HG02571 (cell line): Measurements from ENCODE around the gene NSD1.

Source experiments
- ATAC-seq: cut with Tn5 transposase; IDR thresholded peaks from one replicate; pipeline ENCODE4 v1.9.1; 2021; ENCODE audit warnings: mild to moderate bottlenecking, moderate library complexity; ENCODE audit not compliant: unreplicated experiment

NSD1 gene

DNA sequence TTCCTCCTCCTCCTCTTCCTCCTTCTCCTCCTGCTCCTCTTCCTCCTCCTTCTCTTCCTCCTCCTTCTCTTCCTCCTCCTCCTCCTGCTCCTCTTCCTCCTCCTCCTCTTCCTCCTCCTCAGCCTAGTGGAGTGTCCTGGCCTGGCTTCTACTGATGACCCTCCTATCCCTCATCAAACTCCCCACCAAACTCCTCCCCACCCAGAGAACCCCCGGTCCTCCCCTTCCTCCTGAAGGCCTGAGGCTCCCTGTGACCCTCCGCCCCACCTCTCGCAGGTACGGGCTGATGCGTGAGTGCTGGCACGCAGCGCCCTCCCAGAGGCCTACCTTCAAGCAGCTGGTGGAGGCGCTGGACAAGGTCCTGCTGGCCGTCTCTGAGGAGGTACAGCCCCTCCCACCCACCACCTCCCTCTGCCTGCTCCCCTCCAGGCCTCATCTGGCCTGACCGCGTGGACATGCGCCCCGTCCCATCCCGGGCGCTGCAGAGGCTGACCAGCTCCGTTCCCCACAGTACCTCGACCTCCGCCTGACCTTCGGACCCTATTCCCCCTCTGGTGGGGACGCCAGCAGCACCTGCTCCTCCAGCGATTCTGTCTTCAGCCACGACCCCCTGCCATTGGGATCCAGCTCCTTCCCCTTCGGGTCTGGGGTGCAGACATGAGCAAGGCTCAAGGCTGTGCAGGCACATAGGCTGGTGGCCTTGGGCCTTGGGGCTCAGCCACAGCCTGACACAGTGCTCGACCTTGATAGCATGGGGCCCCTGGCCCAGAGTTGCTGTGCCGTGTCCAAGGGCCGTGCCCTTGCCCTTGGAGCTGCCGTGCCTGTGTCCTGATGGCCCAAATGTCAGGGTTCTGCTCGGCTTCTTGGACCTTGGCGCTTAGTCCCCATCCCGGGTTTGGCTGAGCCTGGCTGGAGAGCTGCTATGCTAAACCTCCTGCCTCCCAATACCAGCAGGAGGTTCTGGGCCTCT lies 36.3 kb upstream of the NSD1 start:
- no peak for ATAC-seq

DNA sequence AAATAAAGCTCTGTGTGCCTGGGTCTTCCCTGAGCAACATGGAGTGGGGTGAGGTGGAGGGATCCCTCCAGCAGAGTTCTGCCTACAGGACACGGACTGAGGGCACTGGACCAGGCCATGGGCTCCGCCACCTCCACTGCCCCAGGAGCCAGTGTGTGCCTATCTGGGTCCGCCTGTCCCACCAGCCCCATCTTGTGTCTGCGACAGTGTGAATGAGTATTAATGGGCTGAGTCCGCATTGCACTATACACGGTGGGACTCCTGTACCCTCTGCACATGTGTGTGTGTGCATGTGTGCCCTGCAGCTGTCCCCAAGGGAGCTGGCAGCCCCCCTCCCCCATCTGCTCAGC lies 35.5 kb upstream of the NSD1 start:
- ATAC-seq: no peak

DNA sequence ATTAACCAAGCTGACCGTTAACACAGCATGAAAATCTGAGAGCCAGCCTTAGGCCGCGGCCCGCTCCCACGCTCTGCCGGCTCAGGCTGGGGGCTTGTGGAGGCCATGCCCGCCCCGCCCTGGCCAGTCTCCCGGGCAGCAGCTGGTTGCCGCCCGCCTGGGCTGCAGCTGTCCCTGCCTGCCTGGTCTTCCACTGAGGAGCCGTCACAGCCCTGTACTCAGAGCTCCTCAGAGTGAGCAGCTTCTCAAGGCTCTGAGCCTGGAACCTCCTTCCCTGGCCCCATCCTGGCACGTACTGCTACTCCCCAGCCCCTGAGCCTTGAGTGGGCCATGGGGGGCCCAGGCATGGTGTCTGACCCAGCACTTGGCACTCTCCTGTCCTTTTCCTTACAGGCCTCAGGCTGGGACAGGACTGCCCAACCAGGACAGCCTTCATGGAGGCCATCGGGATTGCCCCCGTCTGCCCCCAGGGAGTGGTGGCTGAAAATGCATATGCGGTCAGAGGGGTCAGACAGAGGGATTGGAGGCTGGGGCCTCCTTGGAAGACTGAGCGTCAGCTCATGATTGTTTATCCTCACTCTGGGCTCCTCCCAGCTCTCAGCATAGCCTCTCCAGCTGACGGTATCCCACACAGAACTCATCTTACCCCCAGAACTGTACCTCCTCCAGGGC lies 35.0 kb upstream of the NSD1 start:
- no peak for ATAC-seq

DNA sequence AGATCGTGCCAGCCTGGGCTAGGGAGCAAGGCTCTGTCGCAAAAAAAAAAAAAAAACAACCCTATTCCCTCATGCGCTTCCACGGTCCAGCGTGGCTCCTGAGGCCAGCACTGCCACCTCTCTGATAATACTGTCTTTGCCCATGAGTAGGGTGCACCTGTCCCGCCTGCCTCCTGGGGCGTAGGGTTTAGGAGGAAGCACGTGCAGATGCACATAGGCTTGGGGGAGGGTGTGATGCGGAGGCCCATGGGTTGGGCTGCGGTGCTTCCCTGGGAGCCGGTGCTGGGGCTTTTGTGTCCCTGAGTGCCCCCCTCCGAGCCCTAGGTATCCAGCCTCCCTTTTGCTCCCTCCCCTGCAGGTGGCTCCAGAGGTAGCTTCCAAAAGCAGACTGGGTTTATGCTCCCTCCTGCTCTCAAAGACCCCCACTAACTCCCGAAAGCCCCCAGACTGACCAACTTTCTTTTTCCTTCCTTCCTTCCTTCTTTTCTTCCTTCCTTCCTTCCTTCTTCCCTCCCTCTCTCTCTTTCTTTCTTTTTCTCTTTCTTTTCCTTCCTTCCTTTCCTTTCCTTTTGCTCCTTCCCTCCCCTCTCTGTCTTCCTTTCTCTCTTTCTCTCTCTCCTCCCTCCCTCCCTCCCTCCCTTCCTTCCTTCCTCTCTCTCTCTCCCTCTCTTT lies 34.0 kb upstream of the NSD1 start:
- ATAC-seq: no peak

DNA sequence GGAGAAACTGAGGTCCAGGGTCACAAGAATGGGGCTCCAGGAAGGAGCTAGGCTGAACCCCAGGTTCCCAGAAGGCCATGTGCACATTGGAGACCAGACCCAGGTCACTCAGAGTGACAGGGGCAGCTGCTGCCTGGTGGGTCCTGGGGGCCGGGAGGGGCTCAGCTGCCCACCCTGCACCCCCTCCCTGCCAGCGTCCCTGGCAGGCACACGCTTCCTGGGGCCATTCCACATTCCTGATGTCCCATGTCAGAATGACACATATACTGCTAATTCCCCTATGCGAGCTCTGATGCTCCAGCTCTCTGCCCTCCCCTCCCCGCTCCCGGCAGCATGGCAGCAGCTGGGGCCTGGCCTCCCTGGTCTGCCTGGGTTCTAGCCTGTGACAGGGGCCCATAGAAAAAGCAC lies 32.9 kb upstream of the NSD1 start:
- no peak for ATAC-seq

DNA sequence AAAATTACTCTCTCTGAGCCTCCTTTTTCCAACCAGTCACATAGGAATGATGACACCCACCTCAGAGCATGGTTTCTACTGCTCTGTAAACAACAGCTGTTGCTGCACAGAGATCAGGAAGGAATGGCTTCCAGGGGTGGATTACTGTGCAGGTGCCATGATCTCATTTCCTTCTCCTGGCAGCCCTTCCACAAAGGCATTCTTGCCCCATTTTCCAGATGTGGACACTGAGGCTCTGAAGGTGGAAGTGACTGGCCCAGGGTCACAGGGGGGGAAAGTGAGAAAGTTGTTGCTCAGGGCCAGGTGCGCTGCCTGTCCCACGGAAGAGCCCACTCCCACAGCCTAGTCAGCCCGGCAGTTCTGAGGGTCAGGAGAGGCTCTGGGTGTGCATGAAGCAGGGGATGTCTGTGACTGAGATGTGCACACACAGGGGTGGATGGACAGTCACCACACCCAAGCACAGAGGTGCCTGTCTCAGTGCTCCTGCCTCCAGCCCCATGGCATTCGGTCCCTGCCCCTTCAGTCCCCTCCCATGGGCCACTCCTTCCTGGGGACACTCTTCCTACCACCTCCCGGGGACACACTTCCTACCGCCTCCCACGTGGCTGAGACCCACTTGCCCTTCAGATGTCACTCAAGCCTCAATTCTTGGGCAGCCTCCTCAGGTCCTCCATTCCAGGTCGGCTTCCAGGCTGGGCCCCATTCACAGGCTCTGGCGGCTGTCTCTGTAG lies 29.9 kb upstream of the NSD1 start:
- no peak for ATAC-seq

DNA sequence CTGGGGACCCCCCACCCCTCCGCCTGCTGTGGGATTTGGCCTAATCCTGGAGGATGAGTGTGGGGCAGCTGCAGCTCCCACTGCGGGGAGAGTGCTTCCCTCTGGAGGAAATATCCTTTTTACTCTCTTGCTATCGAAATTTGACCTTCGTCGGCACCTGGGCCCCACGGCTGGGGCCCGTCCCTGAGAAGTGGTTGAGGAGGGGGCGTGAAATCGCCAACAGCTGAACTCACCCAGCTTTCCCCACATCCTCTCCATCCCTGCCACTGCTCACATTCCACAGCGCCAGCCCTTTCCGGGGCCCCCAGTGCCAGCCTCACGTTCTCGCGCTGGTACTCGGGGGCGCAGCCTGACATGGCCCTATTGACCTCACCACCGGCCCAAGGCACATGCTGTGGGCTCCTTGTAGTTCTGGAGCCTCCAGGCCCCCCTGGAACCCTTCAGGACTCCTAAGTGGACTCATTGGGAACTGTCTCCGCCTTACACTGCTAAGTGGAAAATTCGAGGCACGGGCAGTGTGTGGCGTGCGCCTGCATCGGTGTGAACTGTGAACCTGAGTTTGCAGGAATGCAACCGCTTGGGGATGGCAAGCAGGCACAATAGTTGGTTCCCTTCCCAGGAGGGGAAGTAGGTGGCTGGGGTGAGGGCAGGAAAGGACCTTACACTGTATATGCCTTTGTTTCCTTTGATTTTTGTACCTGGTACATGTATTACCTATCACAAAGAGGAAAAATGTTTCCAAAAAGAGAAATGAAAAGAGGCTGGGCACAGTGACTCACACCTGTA lies 27.7 kb upstream of the NSD1 start:
- ATAC-seq: no peak

DNA sequence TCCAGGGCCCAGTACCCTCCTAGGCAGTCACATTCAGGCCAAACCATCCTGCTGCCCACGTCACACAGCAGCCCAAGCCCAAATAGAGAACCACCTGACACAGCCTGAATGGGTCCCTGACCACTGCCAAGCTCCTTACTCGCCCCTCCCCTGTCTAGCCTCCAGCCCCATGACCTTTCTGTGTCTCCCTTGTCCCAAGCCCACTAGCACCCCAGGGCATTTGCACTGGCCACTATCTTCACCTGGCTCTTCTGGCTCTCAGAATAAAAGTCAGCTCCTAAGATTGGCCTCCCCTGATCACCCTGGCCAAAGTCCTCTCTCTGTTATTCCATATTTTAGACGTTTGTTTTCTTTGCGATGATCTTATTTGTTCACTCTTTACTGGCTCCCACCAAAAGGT lies 26.4 kb upstream of the NSD1 start:
- ATAC-seq: no peak

DNA sequence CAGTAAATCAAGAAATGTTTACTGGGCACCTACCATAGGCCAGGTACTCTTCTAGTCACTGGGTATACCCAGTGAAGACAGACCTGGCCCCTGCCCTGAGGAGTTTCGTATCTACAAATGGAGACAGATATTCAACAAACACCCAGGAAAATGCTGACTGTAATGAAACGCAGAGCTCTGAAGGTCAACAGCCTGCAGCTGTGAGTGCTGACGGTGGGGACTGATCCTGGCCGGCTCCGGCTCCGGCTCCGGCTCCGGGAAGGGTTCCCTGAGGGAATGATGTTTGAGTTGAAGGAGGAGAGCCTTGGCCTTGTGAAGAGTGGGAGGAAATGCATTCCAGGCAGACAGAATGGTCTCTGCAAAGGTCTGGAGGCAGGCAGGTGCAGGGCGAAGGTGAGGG lies 23.8 kb upstream of the NSD1 start:
- ATAC-seq: no peak

DNA sequence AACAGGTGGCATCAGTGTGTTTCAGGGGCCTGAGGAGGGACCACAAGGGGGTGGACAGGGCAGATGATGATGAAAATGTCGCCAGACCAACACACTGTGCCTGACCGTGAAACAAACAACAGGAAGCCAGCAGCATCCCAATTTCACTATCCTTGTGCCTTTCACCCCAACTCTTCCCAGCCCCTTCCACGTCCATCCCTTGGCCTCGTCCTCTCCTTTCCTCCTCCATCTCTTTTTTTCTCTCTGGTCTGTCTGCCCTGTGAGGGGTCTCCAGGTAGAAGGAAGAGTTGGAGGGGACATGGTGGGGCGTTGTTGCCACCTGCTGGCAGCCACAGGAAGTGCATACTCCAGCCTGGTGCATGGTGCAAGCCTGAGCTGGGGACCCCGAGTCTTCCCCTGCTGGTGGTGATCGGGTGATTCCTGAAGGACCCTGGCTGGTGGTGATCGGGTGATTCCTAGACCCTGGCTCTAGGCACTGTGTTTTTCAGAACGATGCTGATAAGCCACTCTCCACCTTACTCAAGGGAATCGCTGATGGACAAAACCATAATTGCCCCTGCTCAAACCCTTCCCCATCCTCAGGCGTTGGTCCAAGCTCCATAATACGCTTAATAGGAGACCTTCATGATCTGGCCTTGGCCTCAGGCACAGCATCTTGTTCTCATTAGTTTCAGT lies 21.7 kb upstream of the NSD1 start:
- ATAC-seq: no peak

DNA sequence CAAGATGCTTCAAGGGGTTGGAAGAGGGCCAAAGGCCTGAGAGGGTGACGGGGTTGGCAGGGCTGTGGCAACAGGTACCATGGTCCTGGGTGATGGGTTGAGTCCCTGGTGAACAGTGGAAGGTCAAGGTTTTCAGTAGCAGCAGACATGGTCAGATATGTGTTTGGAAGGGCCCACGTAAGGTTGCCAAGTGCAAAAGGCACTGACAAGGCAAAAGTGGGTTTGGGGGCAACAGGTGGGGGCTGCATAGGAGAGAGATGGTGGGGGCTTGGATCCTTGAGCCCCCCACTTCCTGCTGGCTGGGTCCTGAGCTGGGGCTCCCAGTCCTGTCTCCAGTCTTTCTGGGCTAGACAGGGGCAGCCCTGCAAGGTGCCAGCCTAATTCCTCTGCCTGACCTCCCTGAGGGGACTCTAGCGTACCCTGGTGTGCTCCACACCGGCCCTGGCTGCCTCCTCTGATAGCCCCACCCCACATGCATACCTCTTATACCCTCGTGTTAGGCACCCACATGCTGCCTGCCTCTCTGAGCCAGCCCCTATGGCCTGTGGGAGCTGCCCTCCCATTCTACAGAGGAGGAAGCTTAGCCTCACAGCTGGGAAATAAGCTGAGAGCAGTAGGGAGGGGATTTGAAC lies 20.9 kb upstream of the NSD1 start:
- ATAC-seq: no peak

DNA sequence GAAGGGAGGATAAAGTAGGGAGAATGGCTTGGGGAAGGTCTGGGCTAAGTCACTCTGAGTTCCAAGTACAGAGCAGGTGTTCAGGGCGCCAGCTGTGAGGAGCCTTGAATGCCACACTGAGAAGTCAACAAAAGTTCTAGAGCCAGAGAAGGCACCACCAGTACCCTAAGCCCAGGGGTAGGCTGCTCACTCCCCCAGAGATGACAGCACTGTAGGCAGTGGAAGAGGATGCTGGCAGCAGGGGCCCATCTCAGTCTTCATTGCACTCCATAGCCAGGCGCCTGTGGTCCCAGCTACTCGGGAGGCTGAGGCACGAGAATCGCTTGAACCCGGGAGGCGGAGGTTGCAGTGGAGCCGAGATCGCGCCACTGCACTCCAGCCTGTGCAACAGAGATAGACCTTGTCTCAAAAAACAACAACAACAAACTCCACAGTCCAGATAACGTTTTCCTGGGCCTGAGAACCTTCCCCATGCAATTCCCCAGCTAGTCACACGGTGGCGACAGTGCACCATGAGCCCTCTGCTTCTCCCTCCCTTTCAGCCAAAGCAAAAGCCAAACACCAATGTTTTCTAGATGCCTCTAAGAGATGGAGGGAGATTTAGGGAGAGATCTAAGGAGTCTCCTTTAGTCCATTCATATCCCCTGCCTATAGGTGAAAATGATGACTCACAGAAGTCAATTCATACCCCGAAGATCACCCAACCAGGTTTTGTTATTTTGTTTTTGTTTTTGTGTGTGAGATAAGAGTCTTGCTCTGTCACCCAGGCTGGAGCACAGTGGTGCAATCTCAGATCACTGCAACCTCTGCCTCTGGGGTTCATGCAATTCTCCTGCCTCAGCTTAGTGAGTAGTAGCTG lies 19.8 kb upstream of the NSD1 start:
- no peak for ATAC-seq

DNA sequence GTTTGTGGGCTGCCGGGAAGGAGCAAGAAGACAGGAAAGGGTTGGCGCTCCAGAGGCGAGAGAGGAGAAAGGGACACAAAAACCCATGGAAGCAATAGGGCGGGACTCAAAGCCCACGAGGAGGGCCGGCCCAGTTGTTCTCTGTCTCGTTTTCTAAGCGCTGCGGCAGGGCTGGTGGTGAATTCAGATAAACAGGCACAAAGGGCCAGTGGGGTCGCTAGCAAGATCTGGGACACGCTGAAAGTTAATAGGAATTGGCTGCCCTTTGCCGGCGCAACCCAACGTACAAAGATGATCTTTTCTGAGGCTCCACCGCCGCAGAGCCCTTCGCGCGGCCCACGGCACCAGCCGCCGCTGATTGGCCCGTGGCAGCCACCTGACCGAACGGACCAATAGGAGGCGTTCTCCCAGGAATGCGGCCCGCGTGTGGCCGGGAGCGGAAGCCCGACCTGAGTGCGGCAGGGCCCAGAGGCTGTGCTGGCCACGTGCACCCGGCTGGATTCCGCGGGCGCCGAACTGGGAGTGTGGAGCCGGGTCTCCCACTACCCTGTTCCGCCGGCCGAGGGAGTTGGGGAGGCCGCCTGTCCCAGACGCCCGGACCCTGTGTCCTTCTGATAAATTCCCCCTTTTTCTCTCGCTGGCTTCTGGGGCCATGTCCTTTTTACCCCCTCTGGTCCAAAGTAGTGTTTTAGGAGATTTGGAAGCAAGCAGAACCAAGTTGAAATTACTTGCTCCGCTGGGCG lies 16.8 kb upstream of the NSD1 start:
- ATAC-seq: no peak

DNA sequence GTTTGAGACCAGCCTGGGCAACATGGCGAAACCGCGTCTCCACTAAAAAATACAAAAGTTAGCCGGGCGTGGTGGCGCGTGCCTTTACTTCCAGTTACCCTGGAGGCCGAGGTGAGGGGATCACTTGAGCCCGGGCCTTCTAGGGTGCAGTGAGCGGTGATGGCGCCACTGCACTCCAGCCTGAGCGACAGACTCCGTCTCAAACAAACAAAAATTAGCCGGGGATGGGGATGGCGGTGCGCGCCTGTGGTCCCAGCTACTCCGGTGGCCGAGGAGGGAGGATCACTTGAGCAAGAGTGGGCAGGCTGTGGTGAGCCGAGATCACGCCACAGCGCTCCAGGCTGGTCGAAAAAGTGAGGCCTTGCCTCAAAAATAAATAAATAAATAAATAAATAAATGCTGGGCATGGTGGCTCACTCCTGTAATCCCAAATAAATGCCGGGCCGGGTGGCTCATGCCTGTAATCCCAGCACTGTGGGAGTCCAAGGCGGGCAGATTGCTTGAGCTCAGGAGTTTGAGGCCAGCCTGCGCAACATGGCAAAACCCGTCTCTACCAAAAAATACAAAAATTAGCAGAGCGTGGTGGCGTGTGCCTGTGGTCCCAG lies 16.0 kb upstream of the NSD1 start:
- no peak for ATAC-seq

DNA sequence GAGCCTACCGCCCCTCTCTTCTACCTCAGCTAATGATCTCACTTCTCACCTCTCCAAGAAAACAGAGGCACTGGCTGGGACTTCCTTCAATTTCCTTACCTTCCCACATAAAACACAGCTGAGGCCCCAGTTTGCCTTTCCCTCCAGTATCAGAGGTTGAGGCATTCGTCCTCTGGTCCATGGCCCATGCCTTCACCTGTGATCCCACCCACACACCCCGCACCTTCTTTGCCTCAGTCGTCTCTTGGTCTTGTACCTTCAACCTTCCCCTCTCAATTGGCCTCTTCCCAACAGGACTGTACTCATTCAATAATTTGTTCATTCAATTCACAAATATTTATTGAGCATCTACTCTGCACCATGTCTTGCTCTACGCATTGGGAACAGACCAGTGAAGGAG lies 11.0 kb upstream of the NSD1 start:
- no peak for ATAC-seq

DNA sequence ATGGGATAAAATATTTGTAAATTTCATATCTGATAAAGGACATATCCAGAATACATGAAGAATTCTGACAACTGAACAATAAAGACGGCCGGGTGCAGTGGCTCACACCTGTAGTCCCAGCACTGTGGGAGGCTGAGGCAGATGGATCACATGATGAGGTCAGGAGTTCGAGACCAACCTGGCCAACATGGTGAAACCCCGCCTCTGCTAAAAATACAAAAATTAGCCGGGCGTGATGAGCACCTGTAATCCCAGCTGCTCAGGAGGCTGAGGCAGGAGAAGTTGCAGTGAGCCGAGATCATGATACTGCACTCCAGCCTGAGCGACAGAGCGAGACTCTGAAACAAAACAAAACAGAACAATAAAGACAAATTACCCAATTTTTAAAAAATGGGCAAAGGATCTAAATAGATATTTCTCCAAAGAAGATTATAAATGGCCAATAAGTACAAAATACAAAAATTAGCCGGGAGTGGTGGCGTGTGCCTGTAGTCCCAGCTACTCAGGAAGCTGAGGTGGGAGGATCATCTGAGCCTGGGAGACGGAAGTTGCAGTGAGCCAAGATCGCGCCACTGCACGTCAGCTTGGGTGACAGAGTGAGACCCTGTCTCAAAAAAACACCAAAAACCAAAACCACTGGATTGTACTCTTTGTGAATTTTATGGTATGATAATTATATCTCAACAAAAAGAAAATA lies 9.6 kb upstream of the NSD1 start:
- no peak for ATAC-seq

DNA sequence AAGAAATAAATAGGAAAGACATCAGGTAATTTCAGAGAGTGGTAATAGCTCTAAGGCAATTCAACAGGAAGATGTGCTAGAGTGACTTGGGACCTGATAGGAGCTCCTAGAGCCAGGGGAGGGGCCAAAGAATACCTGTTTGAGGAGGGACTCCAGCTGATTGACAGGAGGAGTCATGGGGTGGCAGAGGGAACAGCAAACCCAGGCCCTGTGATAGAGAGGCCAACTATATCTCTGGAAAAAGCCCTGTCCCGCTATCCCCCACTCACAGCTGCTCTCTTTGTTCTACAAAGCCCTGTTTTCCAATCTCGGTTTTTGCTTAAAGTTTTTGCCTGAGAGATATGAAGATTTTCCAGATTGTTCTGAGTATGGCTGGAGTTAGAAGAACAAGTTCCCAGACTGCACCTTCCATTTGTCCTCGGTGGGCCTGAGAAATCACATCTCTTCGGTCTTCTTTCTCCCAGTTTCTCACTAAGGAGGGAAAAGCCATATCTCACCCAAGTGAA lies 9.0 kb upstream of the NSD1 start:
- no peak for ATAC-seq
